ENCODE measurements around the gene LAT. TPM values are rescaled to one million over a fixed set of nuclear protein-coding genes. Genes with fewer than 3 reads are reported as not detected.

LAT gene
- total and polyA plus RNA-seq, 4 experiments from 2014 or later = 310 to 455 (median 346) TPM

Other genes starting within 250 kb of the LAT start
- 1 to 10 TPM; 2.9 to 3.0 TPM for gene NPIPB9, start 233.3 kb upstream of the LAT start, total RNA-seq
- not detected for gene NPIPB9, start 233.3 kb upstream of the LAT start, polyA plus RNA-seq
- gene ATXN2L, start 162.1 kb upstream of the LAT start, total RNA-seq = 100 to 1,000 TPM; 262 to 266 TPM
- gene ATXN2L, start 162.1 kb upstream of the LAT start, polyA plus RNA-seq = 10 to 100 TPM in 1 of 2 donors, 1 to 10 TPM in 1; 7.1 to 38.5 TPM
- gene TUFM, start 138.7 kb upstream of the LAT start, total RNA-seq = 100 to 1,000 TPM in 1 of 2 experiments, 10 to 100 TPM in 1; 98.0 to 108 TPM
- gene TUFM, start 138.7 kb upstream of the LAT start, polyA plus RNA-seq = 100 to 1,000 TPM; 138 to 198 TPM
- 100 to 1,000 TPM; 127 TPM for gene SH2B1, start 121.2 kb upstream of the LAT start, total RNA-seq
- gene SH2B1, start 121.2 kb upstream of the LAT start, polyA plus RNA-seq = 1 to 10 TPM; 3.1 to 4.0 TPM
- under 1 TPM; 0.67 to 0.94 TPM for gene ATP2A1, start 106.6 kb upstream of the LAT start, total RNA-seq
- gene ATP2A1, start 106.6 kb upstream of the LAT start, polyA plus RNA-seq = not detected
- 10 to 100 TPM; 25.7 to 29.0 TPM for gene RABEP2, start 59.8 kb upstream of the LAT start, total RNA-seq
- 1 to 10 TPM; 3.1 to 5.1 TPM for gene RABEP2, start 59.8 kb upstream of the LAT start, polyA plus RNA-seq
- gene CD19, start 53.1 kb upstream of the LAT start, total RNA-seq = not detected
- gene CD19, start 53.1 kb upstream of the LAT start, polyA plus RNA-seq = 1 to 10 TPM in 1 of 2 donors, under 1 TPM in 1; 0.27 to 1.4 TPM
- gene NFATC2IP, start 34.1 kb upstream of the LAT start, total RNA-seq = 100 to 1,000 TPM; 105 to 115 TPM
- gene NFATC2IP, start 34.1 kb upstream of the LAT start, polyA plus RNA-seq = 10 to 100 TPM; 29.3 to 30.1 TPM
- 10 to 100 TPM; 31.0 to 34.4 TPM for gene SPNS1, start 10.3 kb upstream of the LAT start, total RNA-seq
- 10 to 100 TPM; 28.2 to 30.4 TPM for gene SPNS1, start 10.3 kb upstream of the LAT start, polyA plus RNA-seq

Measured in CD4-positive, alpha-beta memory T cell (primary cell).